Gastrocnemius medialis (tissue), 4 donors: ENCODE data around the gene FST. TPM values are rescaled to one million over a fixed set of nuclear protein-coding genes. Genes with fewer than 3 reads are reported as not detected.

ENCODE experiments used
- ATAC-seq, 2 donors: fragments of 150-250 bp; one replicate each; pipeline ENCODE4 v1.9.1; 2016
- DNase-seq, 2 donors: peaks; one replicate each; pipeline ENCODE4 v3.0.0-alpha.2; 2019
- H3K27ac ChIP-seq, 4 donors: fragments of 200-600 bp; sonication (generic); 1 replicate in 1 of 4; 2 replicates in 3 of 4; pipeline ENCODE4 v1.5.1; 2016 to 2018; ENCODE audit warnings: mild to moderate bottlenecking in 2 of 4, moderate library complexity in 1 of 4
- H3K27me3 ChIP-seq, 3 donors: fragments of 200-600 bp; sonication (generic) in 2 of 3; 1 replicate in 1 of 3; 2 replicates in 2 of 3; pipeline versions ENCODE4 v1.5.1 to v1.6.0; 2016 to 2019; ENCODE audit warnings: mild to moderate bottlenecking in 1 of 3, moderate library complexity in 1 of 3
- H3K36me3 ChIP-seq, 2 donors: fragments of 200-600 bp; sonication (generic) in 1 of 2; one replicate each; pipeline ENCODE4 v1.5.1; 2017 to 2018
- H3K4me1 ChIP-seq, 2 donors: fragments of 200-600 bp; sonication (generic) in 1 of 2; one replicate each; pipeline ENCODE4 v1.5.1; 2016 to 2017; ENCODE audit warnings: mild to moderate bottlenecking in 2 of 2
- H3K4me3 ChIP-seq, 4 donors: fragments of 200-600 bp; sonication (generic) in 3 of 4; 1 replicate in 1 of 4; 2 replicates in 3 of 4; pipeline ENCODE4 v1.5.1; 2016 to 2019; ENCODE audit warnings: mild to moderate bottlenecking in 2 of 4
- H3K9me3 ChIP-seq, 3 donors: fragments of 200-600 bp; sonication (generic) in 2 of 3; 1 replicate in 1 of 3; 2 replicates in 2 of 3; pipeline ENCODE4 v1.5.1; 2016 to 2019
- POLR2A ChIP-seq, 2 donors: fragments of 450-650 bp; IDR thresholded peaks; one replicate each; pipeline ENCODE4 v1.6.1; 2017; ENCODE audit warnings: antibody characterized with exemption in 2 of 2, mild to moderate bottlenecking in 2 of 2, moderate library complexity in 2 of 2
- in situ Hi-C, 4 donors: fragments of 200-750 bp; cut with MboI; loops; one replicate each; pipeline versions ENCODE4 v1.15.0 to v1.8.0; 2017; ENCODE audit warnings: low sequenced_read_pairs in 4 of 4
- intact Hi-C: fragments of 100-400 bp; cut with DNase I; formaldehyde crosslinking; loops from one replicate; pipeline ENCODE4 v1.15.1; 2023; ENCODE audit warnings: low total_unique reads
- total RNA-seq, 4 donors: library from RNA; depleted of rRNA; stranded (reverse); fragments of >200 nt; gene quantifications; one replicate each; pipeline versions ENCODE4 v1.1.0 to v1.2.3, GENCODE V29; 2016
- TF ChIP-seq, protein P1 (sequence below), 5 experiments: fragments of 450-650 bp in 3 of 5; fragments of 200-600 bp in 2 of 5; sonication (generic) in 2 of 5; IDR thresholded peaks in 4 of 5; conservative IDR thresholded peaks in 1 of 5; 1 replicate in 4 of 5; 2 replicates in 1 of 5; pipeline ENCODE4 v1.5.1; 2016 to 2019; ENCODE audit warnings: antibody characterized with exemption in 5 of 5, mild to moderate bottlenecking in 3 of 5, moderate library complexity in 3 of 5

Gene FST
- total RNA-seq, 4 donors from 2014 or later: 2.0 to 3.4 (median 2.3) TPM

DNA sequence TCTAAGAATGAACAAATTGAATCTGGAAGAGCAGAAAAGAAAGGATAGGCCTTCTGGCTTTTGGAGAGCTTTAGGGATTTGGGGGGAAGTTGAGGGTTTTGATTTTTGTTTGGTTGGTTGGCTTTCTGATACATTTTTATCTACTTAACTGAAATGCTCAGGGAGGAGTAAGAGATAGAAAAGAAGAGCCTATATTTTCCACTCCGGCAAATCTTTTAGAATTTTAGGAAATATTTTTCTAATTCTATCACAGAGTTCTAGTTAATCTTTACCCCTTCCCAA lies 25.8 kb upstream of the FST start:
- DNase-seq: no peak
- Histone ChIP-seq H3K4me3 (no peak overlapping the region), H3K4me1 (no peaks in the 10 kb centered on the region), H3K36me3 (no peaks in the 10 kb centered on the region), H3K9me3 (no peaks in the 10 kb centered on the region), H3K27me3 (no peaks in the 10 kb centered on the region), H3K27ac (no peak overlapping the region)
- no peak for TF ChIP-seq POLR2A (IDR thresholded peaks at IDR 0.05)
- TF ChIP-seq, protein P1, sequence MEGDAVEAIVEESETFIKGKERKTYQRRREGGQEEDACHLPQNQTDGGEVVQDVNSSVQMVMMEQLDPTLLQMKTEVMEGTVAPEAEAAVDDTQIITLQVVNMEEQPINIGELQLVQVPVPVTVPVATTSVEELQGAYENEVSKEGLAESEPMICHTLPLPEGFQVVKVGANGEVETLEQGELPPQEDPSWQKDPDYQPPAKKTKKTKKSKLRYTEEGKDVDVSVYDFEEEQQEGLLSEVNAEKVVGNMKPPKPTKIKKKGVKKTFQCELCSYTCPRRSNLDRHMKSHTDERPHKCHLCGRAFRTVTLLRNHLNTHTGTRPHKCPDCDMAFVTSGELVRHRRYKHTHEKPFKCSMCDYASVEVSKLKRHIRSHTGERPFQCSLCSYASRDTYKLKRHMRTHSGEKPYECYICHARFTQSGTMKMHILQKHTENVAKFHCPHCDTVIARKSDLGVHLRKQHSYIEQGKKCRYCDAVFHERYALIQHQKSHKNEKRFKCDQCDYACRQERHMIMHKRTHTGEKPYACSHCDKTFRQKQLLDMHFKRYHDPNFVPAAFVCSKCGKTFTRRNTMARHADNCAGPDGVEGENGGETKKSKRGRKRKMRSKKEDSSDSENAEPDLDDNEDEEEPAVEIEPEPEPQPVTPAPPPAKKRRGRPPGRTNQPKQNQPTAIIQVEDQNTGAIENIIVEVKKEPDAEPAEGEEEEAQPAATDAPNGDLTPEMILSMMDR (IDR thresholded peaks at IDR 0.05 in 4 of 5, conservative IDR thresholded peaks at IDR 0.05 in 1 of 5): no peak
- ATAC-seq: no peak
- in situ Hi-C loops: loop anchor here in 2 of 4 donors (25.0 kb wide), 2 partner anchors 408 to 758 kb away; no protein-coding TSS in a partner anchor
- intact Hi-C loops: no loop called here

DNA sequence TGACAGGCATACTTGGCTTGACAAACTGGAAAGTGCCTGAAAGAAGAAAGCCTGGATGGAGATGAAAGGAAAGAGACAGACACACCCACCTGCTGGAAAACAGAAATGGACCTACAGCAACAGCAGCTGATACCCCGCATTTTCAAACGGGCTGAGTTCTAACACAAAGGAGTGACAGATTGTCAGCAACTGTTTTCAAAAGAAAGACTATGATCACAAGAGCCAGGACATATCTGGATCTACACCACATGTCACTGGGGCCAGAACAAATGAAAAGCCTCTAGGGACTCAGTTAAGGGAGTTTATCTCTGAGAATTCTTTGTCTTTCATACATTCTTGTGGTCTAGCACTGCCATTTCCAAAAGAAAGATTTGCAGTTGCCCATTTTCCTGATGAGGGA lies 24.1 kb upstream of the FST start:
- DNase-seq (no peak), ATAC-seq (no peak)
- H3K27me3 ChIP-seq: no peaks in the 10 kb centered on the region
- no peaks in the 10 kb centered on the region for H3K36me3 ChIP-seq
- intact Hi-C loops: no loop called here
- H3K9me3 ChIP-seq: no peaks in the 10 kb centered on the region
- H3K4me1 ChIP-seq: no peaks in the 10 kb centered on the region
- H3K4me3 ChIP-seq: no peak overlapping the region
- in situ Hi-C loops: loop anchor here in 2 of 4 donors (25.0 kb wide), 2 partner anchors 406 to 756 kb away; no protein-coding TSS in a partner anchor
- no peak overlapping the region for H3K27ac ChIP-seq
- TF ChIP-seq, protein P1 (IDR thresholded peaks at IDR 0.05 in 4 of 5, conservative IDR thresholded peaks at IDR 0.05 in 1 of 5): no peak
- TF ChIP-seq POLR2A (IDR thresholded peaks at IDR 0.05): no peak

DNA sequence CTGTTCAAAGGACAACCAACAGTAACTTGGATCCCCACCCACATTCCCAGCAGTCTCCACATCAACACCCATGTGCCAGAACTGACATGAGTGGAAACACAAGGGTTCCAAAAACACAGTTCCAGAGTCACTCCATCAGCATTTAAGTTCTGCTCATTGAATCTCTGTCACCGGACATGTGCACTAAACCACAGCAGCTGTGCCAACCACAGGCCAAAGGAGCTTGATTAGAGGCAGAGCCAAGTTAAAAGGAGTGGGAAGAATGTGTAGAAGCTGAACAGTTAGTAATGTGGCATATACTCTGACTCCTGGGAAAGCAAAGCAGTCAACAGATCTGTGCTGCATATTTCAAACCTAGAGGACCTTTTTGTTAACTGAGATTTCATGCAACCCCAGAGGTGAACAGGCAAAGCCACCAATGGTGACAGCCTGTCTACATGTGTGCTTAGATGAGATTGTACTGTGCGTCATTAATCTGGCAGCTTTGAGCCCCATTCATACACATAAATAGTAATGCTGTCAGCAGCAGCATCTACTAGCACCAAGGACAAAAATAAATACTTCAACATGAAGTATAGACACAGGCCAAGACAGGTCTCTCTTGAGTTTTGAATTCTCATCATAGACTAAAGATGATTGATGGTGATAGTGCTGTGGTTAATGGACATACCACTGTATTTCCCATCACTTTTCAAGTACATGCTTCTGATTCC lies 16.4 kb upstream of the FST start:
- H3K4me3 ChIP-seq: no peak overlapping the region
- H3K27ac ChIP-seq: no peak overlapping the region

DNA sequence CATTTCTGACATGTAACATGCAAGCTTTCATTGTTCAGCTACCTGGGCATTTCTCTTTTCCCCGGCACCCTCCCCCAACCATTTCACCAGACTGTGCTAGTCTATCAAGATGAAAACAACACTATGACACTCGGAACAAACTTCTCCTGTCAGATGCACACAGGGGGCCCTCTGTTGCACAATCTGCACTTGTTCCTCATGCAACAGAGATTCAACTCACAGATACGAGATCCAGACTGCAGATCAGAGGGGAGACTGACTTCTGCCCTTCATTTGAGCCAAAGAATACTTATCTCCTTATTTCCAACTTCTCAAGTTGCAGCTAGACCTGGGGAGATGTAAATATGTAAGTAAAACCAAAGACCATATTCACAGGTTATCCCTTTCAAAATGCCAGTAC lies 15.7 kb upstream of the FST start:
- no peaks in the 10 kb centered on the region for H3K27me3 ChIP-seq
- no peaks in the 10 kb centered on the region for H3K4me1 ChIP-seq
- no peak overlapping the region for H3K4me3 ChIP-seq
- TF ChIP-seq, protein P1 (IDR thresholded peaks at IDR 0.05 in 4 of 5, conservative IDR thresholded peaks at IDR 0.05 in 1 of 5): no peak
- TF ChIP-seq POLR2A (IDR thresholded peaks at IDR 0.05): no peak
- H3K36me3 ChIP-seq: no peaks in the 10 kb centered on the region
- in situ Hi-C loops (loop anchor here in 2 of 4 donors (25.0 kb wide), 2 partner anchors 398 to 748 kb away; no protein-coding TSS in a partner anchor), intact Hi-C loops (no loop called here)
- H3K9me3 ChIP-seq: no peaks in the 10 kb centered on the region
- H3K27ac ChIP-seq: no peak overlapping the region
- ATAC-seq (no peak), DNase-seq (no peak)

More for the DNA sequence above, 16.4 kb upstream of the FST start:
- in situ Hi-C loops (loop anchor here in 2 of 4 donors (25.0 kb wide), 2 partner anchors 398 to 748 kb away; no protein-coding TSS in a partner anchor), intact Hi-C loops (no loop called here)
- Histone ChIP-seq H3K4me1 (no peaks in the 10 kb centered on the region), H3K27me3 (no peaks in the 10 kb centered on the region), H3K9me3 (no peaks in the 10 kb centered on the region), H3K36me3 (no peaks in the 10 kb centered on the region)
- ATAC-seq (no peak), DNase-seq (no peak)
- TF ChIP-seq, protein P1 (IDR thresholded peaks at IDR 0.05 in 4 of 5, conservative IDR thresholded peaks at IDR 0.05 in 1 of 5): no peak
- no peak for TF ChIP-seq POLR2A (IDR thresholded peaks at IDR 0.05)
